ENCODE data around the gene TEAD4. TPM values are rescaled to one million over a fixed set of nuclear protein-coding genes. Genes with fewer than 3 reads are reported as not detected.

Gene TEAD4
- total RNA-seq, 1 experiment from 2014 or later: 127 TPM

DNA sequence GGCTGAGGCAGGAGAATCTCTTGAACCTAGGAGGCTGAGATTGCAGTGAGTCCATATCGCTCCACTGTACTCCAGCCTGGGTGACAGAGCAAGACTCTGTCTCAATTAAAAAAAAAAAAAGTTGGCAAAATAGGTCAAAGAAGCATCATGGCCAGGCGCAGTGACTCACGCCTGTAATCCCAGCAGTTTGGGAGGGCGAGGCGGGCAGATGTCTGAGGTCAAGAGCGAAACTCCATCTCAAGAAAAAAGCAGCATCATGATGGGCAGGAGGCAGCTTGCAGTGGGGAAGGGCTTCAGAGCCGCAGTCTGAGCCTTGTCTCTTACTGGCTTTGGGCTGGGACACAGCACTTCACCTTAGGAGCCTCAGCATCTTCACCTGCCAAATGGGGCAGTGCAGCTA is 21.4 kb downstream of the TEAD4 start:
- no peak overlapping the region for H3K18ac ChIP-seq (ENCODE audit: insufficient read length, low read depth, low read length)
- H3K27me3 Mint-ChIP-seq (ENCODE audit: low read depth): no peaks in the 10 kb centered on the region
- H4K91ac ChIP-seq (ENCODE audit: insufficient read length, low read depth, low read length): no peak overlapping the region
- H2BK15ac ChIP-seq (ENCODE audit: low read depth, low read length): no peak overlapping the region
- H3K4me1 Mint-ChIP-seq: peaks cover 26 to 29% of the 10 kb centered on the region in 2 experiments
- H3K27me3 ChIP-seq (ENCODE audit: insufficient read depth, low read length): no peaks in the 10 kb centered on the region
- no peak overlapping the region for H2AK5ac ChIP-seq (ENCODE audit: insufficient read length, low read length)
- no peak overlapping the region for H2BK20ac ChIP-seq (ENCODE audit: low read depth, low read length, poor library complexity, severe bottlenecking)
- no peak overlapping the region for H3T11ph ChIP-seq (ENCODE audit: low read length)
- H2BK5ac ChIP-seq (ENCODE audit: insufficient read length, low read length): no peak overlapping the region
- no peak overlapping the region for H4K5ac ChIP-seq (ENCODE audit: insufficient read length, low read depth, low read length)
- no peak overlapping the region for H3K27ac Mint-ChIP-seq
- no peak overlapping the region for H3K27ac ChIP-seq (ENCODE audit: insufficient read length, low read depth, low read length)
- TF ChIP-seq, protein P1, sequence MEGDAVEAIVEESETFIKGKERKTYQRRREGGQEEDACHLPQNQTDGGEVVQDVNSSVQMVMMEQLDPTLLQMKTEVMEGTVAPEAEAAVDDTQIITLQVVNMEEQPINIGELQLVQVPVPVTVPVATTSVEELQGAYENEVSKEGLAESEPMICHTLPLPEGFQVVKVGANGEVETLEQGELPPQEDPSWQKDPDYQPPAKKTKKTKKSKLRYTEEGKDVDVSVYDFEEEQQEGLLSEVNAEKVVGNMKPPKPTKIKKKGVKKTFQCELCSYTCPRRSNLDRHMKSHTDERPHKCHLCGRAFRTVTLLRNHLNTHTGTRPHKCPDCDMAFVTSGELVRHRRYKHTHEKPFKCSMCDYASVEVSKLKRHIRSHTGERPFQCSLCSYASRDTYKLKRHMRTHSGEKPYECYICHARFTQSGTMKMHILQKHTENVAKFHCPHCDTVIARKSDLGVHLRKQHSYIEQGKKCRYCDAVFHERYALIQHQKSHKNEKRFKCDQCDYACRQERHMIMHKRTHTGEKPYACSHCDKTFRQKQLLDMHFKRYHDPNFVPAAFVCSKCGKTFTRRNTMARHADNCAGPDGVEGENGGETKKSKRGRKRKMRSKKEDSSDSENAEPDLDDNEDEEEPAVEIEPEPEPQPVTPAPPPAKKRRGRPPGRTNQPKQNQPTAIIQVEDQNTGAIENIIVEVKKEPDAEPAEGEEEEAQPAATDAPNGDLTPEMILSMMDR (conservative IDR thresholded peaks at IDR 0.05): no peak
- H4K8ac ChIP-seq (replicated peaks; ENCODE audit: insufficient read length, low read depth, low read length): no peak overlapping the region
- H3K4ac ChIP-seq (ENCODE audit: low read depth, low read length): no peak overlapping the region
- DNase-seq: no peak
- H3K56ac ChIP-seq (ENCODE audit: insufficient read length, low read depth, low read length): no peak overlapping the region
- peaks cover 12 to 48% (median 23%) of the 10 kb centered on the region in 3 experiments; a peak in 6 of 7 replicates for H3K36me3 Mint-ChIP-seq (ENCODE audit: insufficient read depth in 1 of 3, low read depth in 3 of 3)
- peaks cover 19% of the 10 kb centered on the region; the same call in 1 of the 2 replicates for H3K79me2 ChIP-seq (ENCODE audit: insufficient read depth, low read length)
- H3K4me1 ChIP-seq (ENCODE audit: insufficient read depth, low read length): peaks cover 6% of the 10 kb centered on the region; the same call in 1 of the 2 replicates
- H3K23ac ChIP-seq (ENCODE audit: insufficient read length, low read depth, low read length): no peak overlapping the region
- no CpG with 5 or more reads among the region's 7 CpGs for WGBS (ENCODE audit: extremely low coverage, insufficient read length, low lambda C conversion rate)
- no peak overlapping the region for H3K9ac ChIP-seq (ENCODE audit: extremely low read depth, insufficient read length, low read length)
- no peak overlapping the region for H3K14ac ChIP-seq (ENCODE audit: insufficient read depth, low read length)
- no peak overlapping the region for H3K4me3 Mint-ChIP-seq
- H3K9me3 ChIP-seq (ENCODE audit: control insufficient read depth, low read depth, low read length): no peaks in the 10 kb centered on the region
- no peaks in the 10 kb centered on the region for H3K9me3 Mint-ChIP-seq
- no peak overlapping the region for H2BK120ac ChIP-seq (ENCODE audit: low read depth, low read length, poor library complexity, severe bottlenecking)
- no peak overlapping the region for H3K4me2 ChIP-seq (ENCODE audit: insufficient read depth, insufficient read length, low read length)
- H3K79me1 ChIP-seq (ENCODE audit: insufficient read depth, low read depth, low read length, poor library complexity, severe bottlenecking): peaks cover 6% of the 10 kb centered on the region
- no peak overlapping the region for H2BK12ac ChIP-seq (ENCODE audit: insufficient read length, low read depth, low read length)
- no peaks in the 10 kb centered on the region for H4K20me1 ChIP-seq (ENCODE audit: control insufficient read depth, insufficient read depth, insufficient read length)
- H2AFZ ChIP-seq (ENCODE audit: low read length): no peak overlapping the region
- H3K23me2 ChIP-seq (ENCODE audit: insufficient read length, low read depth, low read length, poor library complexity, severe bottlenecking): no peaks in the 10 kb centered on the region
